Natural killer cell treated with Interleukin-12 subunit alpha and Interleukin-12 subunit beta and Interleukin-15 and Interleukin-18, amount 100 ng/mL, for 72 hours (primary cell): ENCODE measurements around the gene E2F3. TPM values are rescaled to one million over a fixed set of nuclear protein-coding genes. Genes with fewer than 3 reads are reported as not detected.

Experiments
- ATAC-seq, 2 donors: fragments of 150-1000 bp; cut with Tn5 transposase in 1 of 2; sonication (Bioruptor Pico), chemical (Tn5 transposase) in 1 of 2; 2 replicates each; pipeline ENCODE4 v1.10.0; 2021
- DNase-seq: peaks from one replicate; pipeline ENCODE4 v3.0.0; 2022; ENCODE audit warnings: low spot score
- H3K27ac Mint-ChIP-seq, 2 donors: 1 replicate in 1 of 2; 2 replicates in 1 of 2; pipeline ENCODE4 v1.8.0; 2022; ENCODE audit warnings: mixed read lengths in 2 of 2, mild to moderate bottlenecking in 1 of 2, moderate library complexity in 1 of 2
- H3K27me3 Mint-ChIP-seq, 2 donors: 1 replicate in 1 of 2; 2 replicates in 1 of 2; pipeline ENCODE4 v1.8.0; 2022; ENCODE audit warnings: mixed read lengths in 2 of 2
- H3K36me3 Mint-ChIP-seq: one replicate; pipeline ENCODE4 v1.8.0; 2022; ENCODE audit warnings: mixed read lengths
- H3K4me1 Mint-ChIP-seq, 2 donors: 1 replicate in 1 of 2; 2 replicates in 1 of 2; pipeline ENCODE4 v1.8.0; 2022; ENCODE audit warnings: low read depth in 2 of 2, mixed read lengths in 2 of 2, mild to moderate bottlenecking in 1 of 2
- H3K4me3 Mint-ChIP-seq: one replicate; pipeline ENCODE4 v1.8.0; 2022; ENCODE audit warnings: mixed read lengths
- H3K9me3 Mint-ChIP-seq: 2 replicates; pipeline ENCODE4 v1.8.0; 2022; ENCODE audit warnings: mixed read lengths
- total RNA-seq, 2 donors: library from RNA; stranded (reverse); gene quantifications; one replicate each; pipeline ENCODE4 v1.2.3, GENCODE V29; 2022

The E2F3 gene
- total RNA-seq, 2 donors from 2014 or later, result 24.2 to 37.4 TPM

DNA sequence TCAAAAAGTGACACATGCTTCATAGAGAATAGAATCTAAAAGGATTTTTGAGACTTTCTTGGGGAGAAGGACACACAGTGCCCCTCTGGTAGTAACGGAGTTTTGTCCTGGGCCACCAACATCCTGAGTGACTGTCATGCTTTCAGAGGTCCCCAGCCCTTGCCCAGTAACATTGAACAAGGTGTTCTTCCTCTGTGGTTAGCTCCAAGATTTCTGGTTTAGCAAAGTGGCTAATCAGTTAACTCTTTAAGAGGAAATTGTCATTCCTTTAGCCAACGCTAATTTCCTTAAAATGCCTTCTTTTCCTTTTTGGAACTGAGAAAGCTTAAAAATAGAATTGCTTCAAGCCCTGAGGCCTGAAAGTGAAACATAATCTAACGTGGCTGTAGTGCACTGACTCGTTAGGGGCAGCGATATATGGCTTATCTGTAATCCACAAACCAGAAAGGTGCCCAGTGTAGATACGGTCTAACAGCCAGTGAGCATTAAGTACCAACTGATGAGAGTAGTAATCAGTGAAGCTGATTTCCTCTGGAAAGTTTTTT is 7.8 kb downstream of the E2F3 start:
- ATAC-seq (peak; percentile 78 to 83), DNase-seq (no peak)
- peaks cover 56 to 64% of the 10 kb centered on the region in 2 donors for H3K4me1 Mint-ChIP-seq
- H3K27me3 Mint-ChIP-seq, result no peaks in the 10 kb centered on the region
- H3K36me3 Mint-ChIP-seq, result peaks cover 11% of the 10 kb centered on the region
- H3K4me3 Mint-ChIP-seq, result peak overlapping the region; percentile 81
- H3K27ac Mint-ChIP-seq, result peak overlapping the region; percentile 88 to 94
- H3K9me3 Mint-ChIP-seq, result no peaks in the 10 kb centered on the region

- Mint-ChIP-seq H3K36me3 (peaks cover 11% of the 10 kb centered on the region), H3K4me1 (peaks cover 72 to 76% of the 10 kb centered on the region in 2 donors), H3K27ac (peak overlapping the region; percentile 72 to 94), H3K27me3 (no peaks in the 10 kb centered on the region), H3K9me3 (no peaks in the 10 kb centered on the region), H3K4me3 (peak overlapping the region; percentile 55)
- no peak for DNase-seq
- no peak for ATAC-seq
Observed at GRCh38 chr6:20411544-20411943, 9.9 kb downstream of the E2F3 start.

DNA sequence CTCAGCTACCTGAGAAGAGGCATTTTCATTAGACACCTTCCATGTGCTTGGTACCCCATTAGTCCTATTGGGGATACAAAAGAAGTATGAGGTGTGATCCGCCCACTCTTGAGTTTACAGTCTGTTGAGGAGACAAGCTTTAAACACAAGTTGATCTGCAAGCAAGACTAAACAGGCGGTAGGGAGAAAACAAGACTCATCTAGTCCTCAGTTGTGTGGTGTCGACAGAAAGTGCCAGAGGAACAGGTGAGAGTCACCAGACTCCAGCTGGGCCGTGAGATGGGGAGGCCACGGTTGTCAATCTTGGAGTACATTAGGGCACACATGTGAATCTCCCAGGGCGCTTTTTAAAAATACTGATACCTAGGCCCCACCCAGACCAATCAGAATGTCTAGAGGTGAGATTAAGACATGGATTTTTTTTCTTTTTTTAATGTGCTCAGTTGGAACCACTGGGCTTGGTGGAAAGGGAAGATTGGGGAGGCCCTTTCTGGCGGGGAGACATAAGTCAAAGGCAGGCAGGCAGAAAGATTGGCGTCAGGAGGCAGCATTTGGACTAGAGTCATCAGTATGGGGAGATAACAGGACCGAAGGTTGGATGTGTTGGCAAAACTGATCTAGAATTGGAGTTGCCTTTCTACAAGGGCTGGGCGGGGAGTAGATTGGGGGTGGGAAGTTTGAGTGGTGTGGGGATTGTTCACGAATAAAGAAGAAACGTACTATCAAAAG is 10.4 kb downstream of the E2F3 start:
- DNase-seq (no peak), ATAC-seq (no peak)
- Mint-ChIP-seq H3K9me3 (no peaks in the 10 kb centered on the region), H3K4me1 (peaks cover 74 to 76% of the 10 kb centered on the region in 2 donors), H3K36me3 (peaks cover 11% of the 10 kb centered on the region), H3K27ac (peak overlapping the region; percentile 72 to 94), H3K4me3 (peak overlapping the region; percentile 55), H3K27me3 (no peaks in the 10 kb centered on the region)

DNA sequence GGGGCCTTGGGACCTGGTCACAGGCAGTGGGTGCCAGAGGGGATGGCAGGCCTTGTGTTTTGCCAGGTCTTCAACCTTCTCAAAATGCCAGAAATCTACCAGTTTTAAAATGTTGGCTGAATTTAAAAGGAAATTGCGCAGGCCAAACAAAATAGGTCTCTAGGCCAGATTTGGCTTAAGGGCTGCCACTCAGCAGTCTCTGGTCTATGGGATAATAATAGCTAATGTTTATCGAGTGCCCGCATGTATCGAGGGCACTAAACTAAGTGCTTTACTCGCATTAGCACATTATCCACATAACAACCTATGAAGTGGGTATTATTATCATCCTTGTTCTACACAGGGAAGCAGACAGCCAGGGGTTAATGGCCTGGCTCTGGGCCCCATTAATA is 11.0 kb downstream of the E2F3 start:
- no peak overlapping the region for H3K27ac Mint-ChIP-seq
- no peaks in the 10 kb centered on the region for H3K27me3 Mint-ChIP-seq
- DNase-seq (no peak), ATAC-seq (no peak)
- no peak overlapping the region for H3K4me3 Mint-ChIP-seq
- H3K9me3 Mint-ChIP-seq, result no peaks in the 10 kb centered on the region
- H3K36me3 Mint-ChIP-seq, result peaks cover 11% of the 10 kb centered on the region
- peaks cover 70 to 72% of the 10 kb centered on the region in 2 donors for H3K4me1 Mint-ChIP-seq

GRCh38 chr6:20413826-20414225 is 12.1 kb downstream of the E2F3 start:
- peak overlapping the region in 1 of 2 donors; percentile 75 for H3K27ac Mint-ChIP-seq
- peaks cover 72% of the 10 kb centered on the region in 2 donors for H3K4me1 Mint-ChIP-seq
- no peak for DNase-seq

DNA sequence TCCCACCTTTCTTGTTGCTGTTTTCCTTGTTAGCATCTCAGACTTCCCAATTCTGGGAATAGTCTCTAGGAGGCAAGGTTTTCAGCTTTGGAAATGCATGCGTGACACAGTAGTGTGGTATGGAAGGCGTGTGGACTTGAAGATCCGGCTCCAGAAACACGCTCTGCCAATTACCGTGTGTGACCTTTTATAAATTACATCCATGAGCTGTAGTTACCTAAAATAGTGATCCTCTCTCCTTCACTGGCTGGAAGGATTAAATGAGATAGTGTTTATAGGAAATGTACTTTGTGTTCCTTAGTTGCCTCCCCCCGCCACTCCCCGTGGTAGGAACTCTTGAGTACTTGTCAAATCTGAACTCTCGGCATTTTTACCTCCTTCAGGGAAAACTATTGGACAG is 13.0 kb downstream of the E2F3 start:
- H3K27me3 Mint-ChIP-seq, result no peaks in the 10 kb centered on the region
- ATAC-seq (no peak), DNase-seq (no peak)
- H3K9me3 Mint-ChIP-seq, result no peaks in the 10 kb centered on the region
- H3K4me1 Mint-ChIP-seq, result peaks cover 64 to 66% of the 10 kb centered on the region in 2 donors
- peak overlapping the region; percentile 5 for H3K4me3 Mint-ChIP-seq
- peaks cover 11% of the 10 kb centered on the region for H3K36me3 Mint-ChIP-seq
- peak overlapping the region in 1 of 2 donors; percentile 68 for H3K27ac Mint-ChIP-seq

More at GRCh38 chr6:20413826-20414225, 12.1 kb downstream of the E2F3 start:
- Mint-ChIP-seq H3K36me3 (peaks cover 11% of the 10 kb centered on the region), H3K4me3 (no peak overlapping the region), H3K27me3 (no peaks in the 10 kb centered on the region), H3K9me3 (no peaks in the 10 kb centered on the region)
- no peak for ATAC-seq

DNA sequence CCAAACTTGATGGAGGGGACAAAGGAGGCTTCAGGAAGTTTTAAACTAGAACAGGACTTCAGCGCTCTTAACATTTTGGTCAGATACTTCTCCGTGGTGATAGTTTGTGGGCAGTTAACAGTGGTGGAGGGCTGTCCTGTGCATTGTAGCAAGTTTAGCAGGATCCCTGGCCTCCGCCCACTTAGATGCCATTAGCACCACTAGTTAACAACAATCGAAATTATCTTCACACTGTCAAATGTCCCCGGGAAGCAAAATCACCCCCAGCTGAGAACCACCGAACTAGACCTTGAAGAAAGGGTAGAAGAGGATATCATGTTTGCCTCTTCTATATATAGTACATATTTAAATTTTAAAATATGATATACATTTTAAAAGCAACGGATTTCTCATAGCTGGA is 13.6 kb downstream of the E2F3 start:
- Mint-ChIP-seq H3K27me3 (no peaks in the 10 kb centered on the region), H3K36me3 (peaks cover 11% of the 10 kb centered on the region), H3K4me1 (peaks cover 60 to 64% of the 10 kb centered on the region in 2 donors), H3K9me3 (no peaks in the 10 kb centered on the region), H3K27ac (peak overlapping the region in 1 of 2 donors; percentile 68), H3K4me3 (peak overlapping the region; percentile 5)
- DNase-seq, result no peak
- ATAC-seq, result no peak

GRCh38 chr6:20415712-20416454 is 14.2 kb downstream of the E2F3 start:
- H3K27ac Mint-ChIP-seq, result peak overlapping the region; percentile 12 to 38
- peak overlapping the region; percentile 29 for H3K4me3 Mint-ChIP-seq
- DNase-seq, result no peak

GRCh38 chr6:20416567-20417345 is 15.1 kb downstream of the E2F3 start:
- DNase-seq, result no peak

More at GRCh38 chr6:20415712-20416454, 14.2 kb downstream of the E2F3 start:
- Mint-ChIP-seq H3K36me3 (peaks cover 12% of the 10 kb centered on the region), H3K9me3 (no peaks in the 10 kb centered on the region), H3K4me1 (peaks cover 61 to 66% of the 10 kb centered on the region in 2 donors), H3K27me3 (no peaks in the 10 kb centered on the region)
- ATAC-seq, result peak in 1 of 2 donors; percentile 38

DNA sequence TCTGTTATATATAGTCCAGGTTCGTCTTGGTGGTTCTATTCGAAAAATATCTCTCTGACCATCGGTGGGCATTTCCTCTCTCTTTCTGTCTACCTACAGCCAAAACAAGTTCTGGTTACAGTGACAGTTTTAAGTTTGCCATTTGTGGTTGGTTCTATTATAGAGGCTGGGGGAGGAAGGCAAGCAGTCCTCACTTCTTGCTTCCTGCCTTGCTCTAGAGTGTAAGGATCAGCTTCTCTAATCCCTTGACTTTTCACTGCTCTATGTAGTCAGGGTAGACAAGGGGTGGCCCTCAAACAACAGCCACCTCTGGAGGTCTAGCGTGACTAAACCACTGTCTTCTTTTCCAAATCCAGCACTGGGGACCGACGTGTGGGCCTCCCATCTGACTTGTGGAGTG is 16.1 kb downstream of the E2F3 start:
- ATAC-seq (peak in 1 of 2 donors; percentile 48), DNase-seq (no peak)
- no peaks in the 10 kb centered on the region for H3K27me3 Mint-ChIP-seq
- H3K4me1 Mint-ChIP-seq, result peaks cover 56 to 59% of the 10 kb centered on the region in 2 donors
- no peak overlapping the region for H3K4me3 Mint-ChIP-seq
- H3K27ac Mint-ChIP-seq, result peak overlapping the region in 1 of 2 donors; percentile 50
- peaks cover 6% of the 10 kb centered on the region for H3K36me3 Mint-ChIP-seq
- H3K9me3 Mint-ChIP-seq, result no peaks in the 10 kb centered on the region

More at GRCh38 chr6:20416567-20417345, 15.1 kb downstream of the E2F3 start:
- Mint-ChIP-seq H3K27me3 (no peaks in the 10 kb centered on the region), H3K27ac (peak overlapping the region; percentile 12 to 38), H3K4me3 (peak overlapping the region; percentile 29), H3K36me3 (peaks cover 12% of the 10 kb centered on the region), H3K9me3 (no peaks in the 10 kb centered on the region), H3K4me1 (peaks cover 58 to 61% of the 10 kb centered on the region in 2 donors)
- peak in 1 of 2 donors; percentile 36 for ATAC-seq

DNA sequence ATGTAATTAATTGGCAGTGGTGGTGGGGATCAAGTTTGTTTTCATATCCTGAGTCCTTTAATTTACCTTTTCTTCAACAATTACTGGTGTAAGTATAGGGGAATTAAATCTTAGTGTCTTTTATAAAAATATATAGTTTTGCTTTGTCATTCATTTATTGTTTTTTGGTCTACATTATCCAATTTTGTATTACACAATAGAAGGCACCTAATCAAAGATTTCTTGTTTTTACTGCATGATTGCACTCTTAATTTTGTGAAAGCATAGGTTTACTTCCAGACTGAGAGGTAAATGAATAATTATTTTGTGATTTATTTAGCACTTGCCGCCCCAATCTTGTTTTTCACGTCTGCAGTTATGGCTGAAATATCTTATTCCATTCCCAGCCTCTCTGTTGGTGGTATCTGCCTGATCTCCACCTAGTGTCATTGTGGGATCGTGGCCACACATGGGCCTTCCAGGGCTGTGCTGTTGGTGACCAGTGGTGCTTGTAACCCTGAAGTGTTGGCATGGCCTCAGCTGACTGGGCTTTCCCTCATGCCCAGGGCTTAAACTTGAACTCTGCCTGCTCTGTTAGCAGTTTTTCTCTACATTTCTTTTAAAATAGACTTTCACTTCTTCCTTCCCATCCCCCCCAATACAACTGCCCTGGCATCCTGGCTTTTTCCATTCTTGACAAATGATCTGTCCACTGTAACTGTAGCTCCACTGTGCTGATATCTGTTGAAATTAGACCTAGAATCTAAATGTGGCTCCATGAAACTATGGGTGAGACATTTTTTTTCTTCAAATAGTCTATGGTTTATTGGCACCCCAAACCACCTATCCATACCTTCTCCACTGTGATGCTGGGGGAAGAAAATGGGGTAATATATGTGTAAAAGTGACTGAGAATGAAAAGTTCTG is 24.8 kb downstream of the E2F3 start:
- Mint-ChIP-seq H3K4me1 (peaks cover 24 to 31% of the 10 kb centered on the region in 2 donors), H3K36me3 (no peaks in the 10 kb centered on the region), H3K9me3 (no peaks in the 10 kb centered on the region), H3K4me3 (no peak overlapping the region), H3K27me3 (no peaks in the 10 kb centered on the region), H3K27ac (peak overlapping the region in 1 of 2 donors; percentile 73)
- no peak for DNase-seq
- ATAC-seq, result no peak

- no peak for ATAC-seq
- no peak overlapping the region for H3K4me3 Mint-ChIP-seq
- peak overlapping the region in 1 of 2 donors; percentile 73 for H3K27ac Mint-ChIP-seq
- H3K9me3 Mint-ChIP-seq, result no peaks in the 10 kb centered on the region
- no peaks in the 10 kb centered on the region for H3K36me3 Mint-ChIP-seq
- peaks cover 21 to 28% of the 10 kb centered on the region in 2 donors for H3K4me1 Mint-ChIP-seq
- no peaks in the 10 kb centered on the region for H3K27me3 Mint-ChIP-seq
- DNase-seq, result no peak
Observed at GRCh38 chr6:20427856-20428255, 26.2 kb downstream of the E2F3 start.
